GM23338 (cell line): ENCODE results near the gene APOL1. TPM values are rescaled to one million over a fixed set of nuclear protein-coding genes. Genes with fewer than 3 reads are reported as not detected.

Experiments
- ATAC-seq: fragments of 200-7000 bp; cut with Tn5 transposase; 3 replicates; pipeline ENCODE4 v1.9.1; 2020
- DNase-seq: peaks from one replicate; pipeline ENCODE4 v3.0.0-alpha.2; 2015; ENCODE audit warnings: low spot score
- H2AFZ ChIP-seq: fragments of 200-600 bp; sonication (generic); 2 replicates; pipeline ENCODE4 v1.8.0; 2016; ENCODE audit warnings: antibody characterized with exemption, mild to moderate bottlenecking, moderate library complexity
- H3F3A ChIP-seq: fragments of 200-600 bp; sonication (generic); replicated peaks from 2 replicates; pipeline ENCODE4 v1.8.0; 2017; ENCODE audit warnings: antibody characterized with exemption, mixed run types, low read depth
- H3K27ac ChIP-seq: fragments of 200-600 bp; sonication (generic); 2 replicates; pipeline ENCODE4 v1.6.1; 2016; ENCODE audit warnings: low read depth
- H3K27me3 ChIP-seq: fragments of 200-600 bp; sonication (generic); 2 replicates; pipeline ENCODE4 v1.8.0; 2016; ENCODE audit warnings: mild to moderate bottlenecking, mixed run types, moderate library complexity; ENCODE audit not compliant: insufficient read depth
- H3K36me3 ChIP-seq: fragments of 200-600 bp; sonication (generic); 2 replicates; pipeline ENCODE4 v1.8.0; 2016; ENCODE audit warnings: mild to moderate bottlenecking; ENCODE audit not compliant: insufficient read depth
- H3K4me1 ChIP-seq: fragments of 200-600 bp; sonication (generic); 2 replicates; pipeline ENCODE4 v1.8.0; 2016; ENCODE audit warnings: mild to moderate bottlenecking, moderate library complexity; ENCODE audit not compliant: insufficient read depth
- H3K4me2 ChIP-seq: fragments of 200-600 bp; sonication (generic); 2 replicates; pipeline ENCODE4 v1.7.1; 2017; ENCODE audit warnings: mixed run types
- H3K4me3 ChIP-seq: fragments of 200-600 bp; sonication (generic); 2 replicates; pipeline ENCODE4 v1.6.1; 2016; ENCODE audit warnings: mixed run types
- H3K79me2 ChIP-seq: fragments of 200-600 bp; sonication (generic); replicated peaks from 2 replicates; pipeline ENCODE4 v1.8.0; 2017; ENCODE audit warnings: mild to moderate bottlenecking; ENCODE audit not compliant: insufficient read depth
- H3K9me2 ChIP-seq: fragments of 200-600 bp; sonication (generic); 2 replicates; pipeline ENCODE4 v1.8.0; 2017; ENCODE audit not compliant: insufficient read depth
- H4K20me1 ChIP-seq: fragments of 200-600 bp; sonication (generic); replicated peaks from 2 replicates; pipeline ENCODE4 v1.8.0; 2017; ENCODE audit warnings: mild to moderate bottlenecking; ENCODE audit not compliant: insufficient read depth
- H3K27ac Mint-ChIP-seq: 2 replicates; pipeline ENCODE4 v1.8.0; 2020; ENCODE audit warnings: inconsistent platforms, mild to moderate bottlenecking, moderate library complexity, mixed read lengths
- H3K27me3 Mint-ChIP-seq: 3 replicates; pipeline ENCODE4 v1.8.0; 2022; ENCODE audit warnings: low read depth, mild to moderate bottlenecking, moderate library complexity, mixed read lengths, inconsistent platforms; ENCODE audit not compliant: insufficient read depth, poor library complexity
- H3K36me3 Mint-ChIP-seq: 3 replicates; pipeline ENCODE4 v1.8.0; 2021; ENCODE audit warnings: low read depth, mild to moderate bottlenecking, inconsistent platforms, moderate library complexity, mixed read lengths
- H3K4me1 Mint-ChIP-seq: 3 replicates; pipeline ENCODE4 v1.8.0; 2020; ENCODE audit warnings: mild to moderate bottlenecking, inconsistent platforms, mixed read lengths
- H3K4me3 Mint-ChIP-seq: 3 replicates; pipeline ENCODE4 v1.8.0; 2021; ENCODE audit warnings: moderate library complexity, mild to moderate bottlenecking, inconsistent platforms, mixed read lengths
- H3K9me3 Mint-ChIP-seq: 3 replicates; pipeline ENCODE4 v1.8.0; 2020; ENCODE audit warnings: moderate library complexity, mild to moderate bottlenecking, inconsistent platforms, mixed read lengths
- CREB1 ChIP-seq: fragments of 250-450 bp; sonication (Bioruptor Pico); IDR thresholded peaks from 2 replicates; pipeline ENCODE4 v1.5.0; 2020; ENCODE audit warnings: low read depth, mild to moderate bottlenecking, moderate library complexity
- EZH2phosphoT487 ChIP-seq: fragments of 200-600 bp; sonication (generic); IDR thresholded peaks from one replicate; pipeline ENCODE4 v1.8.1; 2018; ENCODE audit warnings: antibody characterized with exemption; ENCODE audit not compliant: unreplicated experiment
- JUNB ChIP-seq: IDR thresholded peaks from one replicate; pipeline ENCODE4 v1.6.1; 2016; ENCODE audit warnings: antibody characterized with exemption; ENCODE audit not compliant: unreplicated experiment
- NANOG ChIP-seq: IDR thresholded peaks from 2 replicates; pipeline ENCODE4 v1.6.1; 2016; ENCODE audit warnings: antibody characterized with exemption, borderline replicate concordance
- POLR2AphosphoS5 ChIP-seq: IDR thresholded peaks from 2 replicates; pipeline ENCODE4 v1.6.1; 2016; ENCODE audit warnings: antibody characterized with exemption, low read depth
- STAT1 ChIP-seq: IDR thresholded peaks from one replicate; pipeline ENCODE4 v1.6.1; 2016; ENCODE audit warnings: antibody characterized with exemption; ENCODE audit not compliant: unreplicated experiment
- ZNF331 ChIP-seq: fragments of 250-450 bp; sonication (Bioruptor Pico); IDR thresholded peaks from 2 replicates; pipeline ENCODE4 v1.5.0; 2020; ENCODE audit warnings: low read depth, mild to moderate bottlenecking, moderate library complexity
- polyA plus RNA-seq: library from polyadenylated mRNA; unstranded; fragments of >200 nt; fragmentation: Nextera tagmentation; extraction: Ambion mirVana; gene quantifications from 2 replicates; pipeline ENCODE4 v1.2.1, GENCODE V29; 2016
- total RNA-seq: library from RNA; depleted of rRNA; stranded (reverse); fragments of >200 nt; shearing (Covaris generic); gene quantifications from 2 replicates; pipeline ENCODE4 v1.2.3, GENCODE V29; 2014
- TF ChIP-seq, protein P1 (sequence below), 2 experiments: fragments of 200-600 bp in 1 of 2; sonication (generic) in 1 of 2; conservative IDR thresholded peaks; 2 replicates each; pipeline versions ENCODE4 v1.5.1 to v1.6.1; 2016 to 2017; ENCODE audit warnings: antibody characterized with exemption in 2 of 2, low read depth in 2 of 2, mild to moderate bottlenecking in 2 of 2, moderate library complexity in 1 of 2
- TF ChIP-seq, protein P2 (sequence below): IDR thresholded peaks from 2 replicates; pipeline ENCODE4 v1.6.1; 2016; ENCODE audit warnings: antibody characterized with exemption
- TF ChIP-seq, protein P3 (sequence below): fragments of 250-450 bp; sonication (Bioruptor Pico); IDR thresholded peaks from 2 replicates; pipeline ENCODE4 v1.5.0; 2020; ENCODE audit warnings: mild to moderate bottlenecking, moderate library complexity
- TF ChIP-seq, protein P4 (sequence below): IDR thresholded peaks from one replicate; pipeline ENCODE4 v1.6.1; 2018; ENCODE audit warnings: antibody characterized with exemption; ENCODE audit not compliant: unreplicated experiment

APOL1 gene
- total and polyA plus RNA-seq, 2 experiments from 2014 or later, result 0.11 TPM; not detected in 1

DNA sequence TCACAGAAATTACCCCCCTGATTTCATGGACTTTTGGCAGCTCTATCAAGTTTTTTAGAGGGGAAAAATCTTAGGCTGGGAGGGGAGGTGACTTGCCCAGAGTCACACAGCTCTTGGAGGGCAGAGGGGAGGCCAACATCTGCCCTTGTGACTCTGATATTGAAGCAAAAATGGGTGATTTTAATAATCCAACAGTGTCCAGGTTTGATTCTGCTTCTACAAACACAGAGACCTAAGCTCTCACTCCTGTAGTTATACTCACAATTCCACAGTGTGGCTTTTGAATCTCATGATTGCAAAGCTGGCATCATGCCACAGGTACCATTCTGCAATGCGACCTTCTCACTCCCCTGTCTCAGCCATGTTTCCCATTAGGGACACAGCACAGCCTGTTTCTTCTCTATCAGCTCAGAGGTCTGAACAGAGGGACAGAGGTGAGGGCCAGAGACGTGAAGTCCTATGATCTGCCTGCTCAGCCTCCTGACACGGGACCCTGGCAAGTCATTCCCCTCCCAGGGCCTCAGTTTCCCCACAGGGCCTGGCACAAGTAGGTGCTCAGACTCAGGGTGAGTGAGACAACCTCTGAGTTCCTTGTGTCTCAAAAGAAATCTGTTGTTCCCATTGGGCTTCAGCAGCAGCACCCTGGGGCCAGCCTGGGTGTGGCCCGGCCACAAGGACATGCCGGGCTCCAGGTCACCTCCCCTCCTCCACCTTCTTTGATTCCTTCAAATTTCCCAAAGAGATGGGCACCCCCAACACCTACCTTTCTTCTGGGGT, 14.4 kb upstream of the APOL1 start:
- peaks cover 8% of the 10 kb centered on the region for H3K4me1 ChIP-seq
- no peaks in the 10 kb centered on the region for H3K27me3 ChIP-seq
- 0 out of 2 replicates have a peak overlapping the region, but pooled peaks have one; percentile 32 for H3K27ac ChIP-seq
- Mint-ChIP-seq H3K27ac (peak overlapping the region; percentile 99), H3K4me3 (peak overlapping the region; percentile 90), H3K27me3 (peaks cover 11% of the 10 kb centered on the region), H3K9me3 (peaks cover 4% of the 10 kb centered on the region), H3K4me1 (peaks cover 22% of the 10 kb centered on the region), H3K36me3 (peaks cover 16% of the 10 kb centered on the region)
- TF ChIP-seq CREB1 (CRISPR knock-in tag) (no peak), POLR2AphosphoS5 (no peak), ZNF331 (CRISPR knock-in tag) (no peak), JUNB (no peak), NANOG (no peak), STAT1 (no peak), EZH2phosphoT487 (no peak)
- TF ChIP-seq, protein P1, sequence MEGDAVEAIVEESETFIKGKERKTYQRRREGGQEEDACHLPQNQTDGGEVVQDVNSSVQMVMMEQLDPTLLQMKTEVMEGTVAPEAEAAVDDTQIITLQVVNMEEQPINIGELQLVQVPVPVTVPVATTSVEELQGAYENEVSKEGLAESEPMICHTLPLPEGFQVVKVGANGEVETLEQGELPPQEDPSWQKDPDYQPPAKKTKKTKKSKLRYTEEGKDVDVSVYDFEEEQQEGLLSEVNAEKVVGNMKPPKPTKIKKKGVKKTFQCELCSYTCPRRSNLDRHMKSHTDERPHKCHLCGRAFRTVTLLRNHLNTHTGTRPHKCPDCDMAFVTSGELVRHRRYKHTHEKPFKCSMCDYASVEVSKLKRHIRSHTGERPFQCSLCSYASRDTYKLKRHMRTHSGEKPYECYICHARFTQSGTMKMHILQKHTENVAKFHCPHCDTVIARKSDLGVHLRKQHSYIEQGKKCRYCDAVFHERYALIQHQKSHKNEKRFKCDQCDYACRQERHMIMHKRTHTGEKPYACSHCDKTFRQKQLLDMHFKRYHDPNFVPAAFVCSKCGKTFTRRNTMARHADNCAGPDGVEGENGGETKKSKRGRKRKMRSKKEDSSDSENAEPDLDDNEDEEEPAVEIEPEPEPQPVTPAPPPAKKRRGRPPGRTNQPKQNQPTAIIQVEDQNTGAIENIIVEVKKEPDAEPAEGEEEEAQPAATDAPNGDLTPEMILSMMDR (conservative IDR thresholded peaks at IDR 0.05; ENCODE audit: low read depth in 2 of 2), result no peak
- TF ChIP-seq, protein P2, sequence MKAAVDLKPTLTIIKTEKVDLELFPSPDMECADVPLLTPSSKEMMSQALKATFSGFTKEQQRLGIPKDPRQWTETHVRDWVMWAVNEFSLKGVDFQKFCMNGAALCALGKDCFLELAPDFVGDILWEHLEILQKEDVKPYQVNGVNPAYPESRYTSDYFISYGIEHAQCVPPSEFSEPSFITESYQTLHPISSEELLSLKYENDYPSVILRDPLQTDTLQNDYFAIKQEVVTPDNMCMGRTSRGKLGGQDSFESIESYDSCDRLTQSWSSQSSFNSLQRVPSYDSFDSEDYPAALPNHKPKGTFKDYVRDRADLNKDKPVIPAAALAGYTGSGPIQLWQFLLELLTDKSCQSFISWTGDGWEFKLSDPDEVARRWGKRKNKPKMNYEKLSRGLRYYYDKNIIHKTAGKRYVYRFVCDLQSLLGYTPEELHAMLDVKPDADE, result no peak
- TF ChIP-seq, protein P3, sequence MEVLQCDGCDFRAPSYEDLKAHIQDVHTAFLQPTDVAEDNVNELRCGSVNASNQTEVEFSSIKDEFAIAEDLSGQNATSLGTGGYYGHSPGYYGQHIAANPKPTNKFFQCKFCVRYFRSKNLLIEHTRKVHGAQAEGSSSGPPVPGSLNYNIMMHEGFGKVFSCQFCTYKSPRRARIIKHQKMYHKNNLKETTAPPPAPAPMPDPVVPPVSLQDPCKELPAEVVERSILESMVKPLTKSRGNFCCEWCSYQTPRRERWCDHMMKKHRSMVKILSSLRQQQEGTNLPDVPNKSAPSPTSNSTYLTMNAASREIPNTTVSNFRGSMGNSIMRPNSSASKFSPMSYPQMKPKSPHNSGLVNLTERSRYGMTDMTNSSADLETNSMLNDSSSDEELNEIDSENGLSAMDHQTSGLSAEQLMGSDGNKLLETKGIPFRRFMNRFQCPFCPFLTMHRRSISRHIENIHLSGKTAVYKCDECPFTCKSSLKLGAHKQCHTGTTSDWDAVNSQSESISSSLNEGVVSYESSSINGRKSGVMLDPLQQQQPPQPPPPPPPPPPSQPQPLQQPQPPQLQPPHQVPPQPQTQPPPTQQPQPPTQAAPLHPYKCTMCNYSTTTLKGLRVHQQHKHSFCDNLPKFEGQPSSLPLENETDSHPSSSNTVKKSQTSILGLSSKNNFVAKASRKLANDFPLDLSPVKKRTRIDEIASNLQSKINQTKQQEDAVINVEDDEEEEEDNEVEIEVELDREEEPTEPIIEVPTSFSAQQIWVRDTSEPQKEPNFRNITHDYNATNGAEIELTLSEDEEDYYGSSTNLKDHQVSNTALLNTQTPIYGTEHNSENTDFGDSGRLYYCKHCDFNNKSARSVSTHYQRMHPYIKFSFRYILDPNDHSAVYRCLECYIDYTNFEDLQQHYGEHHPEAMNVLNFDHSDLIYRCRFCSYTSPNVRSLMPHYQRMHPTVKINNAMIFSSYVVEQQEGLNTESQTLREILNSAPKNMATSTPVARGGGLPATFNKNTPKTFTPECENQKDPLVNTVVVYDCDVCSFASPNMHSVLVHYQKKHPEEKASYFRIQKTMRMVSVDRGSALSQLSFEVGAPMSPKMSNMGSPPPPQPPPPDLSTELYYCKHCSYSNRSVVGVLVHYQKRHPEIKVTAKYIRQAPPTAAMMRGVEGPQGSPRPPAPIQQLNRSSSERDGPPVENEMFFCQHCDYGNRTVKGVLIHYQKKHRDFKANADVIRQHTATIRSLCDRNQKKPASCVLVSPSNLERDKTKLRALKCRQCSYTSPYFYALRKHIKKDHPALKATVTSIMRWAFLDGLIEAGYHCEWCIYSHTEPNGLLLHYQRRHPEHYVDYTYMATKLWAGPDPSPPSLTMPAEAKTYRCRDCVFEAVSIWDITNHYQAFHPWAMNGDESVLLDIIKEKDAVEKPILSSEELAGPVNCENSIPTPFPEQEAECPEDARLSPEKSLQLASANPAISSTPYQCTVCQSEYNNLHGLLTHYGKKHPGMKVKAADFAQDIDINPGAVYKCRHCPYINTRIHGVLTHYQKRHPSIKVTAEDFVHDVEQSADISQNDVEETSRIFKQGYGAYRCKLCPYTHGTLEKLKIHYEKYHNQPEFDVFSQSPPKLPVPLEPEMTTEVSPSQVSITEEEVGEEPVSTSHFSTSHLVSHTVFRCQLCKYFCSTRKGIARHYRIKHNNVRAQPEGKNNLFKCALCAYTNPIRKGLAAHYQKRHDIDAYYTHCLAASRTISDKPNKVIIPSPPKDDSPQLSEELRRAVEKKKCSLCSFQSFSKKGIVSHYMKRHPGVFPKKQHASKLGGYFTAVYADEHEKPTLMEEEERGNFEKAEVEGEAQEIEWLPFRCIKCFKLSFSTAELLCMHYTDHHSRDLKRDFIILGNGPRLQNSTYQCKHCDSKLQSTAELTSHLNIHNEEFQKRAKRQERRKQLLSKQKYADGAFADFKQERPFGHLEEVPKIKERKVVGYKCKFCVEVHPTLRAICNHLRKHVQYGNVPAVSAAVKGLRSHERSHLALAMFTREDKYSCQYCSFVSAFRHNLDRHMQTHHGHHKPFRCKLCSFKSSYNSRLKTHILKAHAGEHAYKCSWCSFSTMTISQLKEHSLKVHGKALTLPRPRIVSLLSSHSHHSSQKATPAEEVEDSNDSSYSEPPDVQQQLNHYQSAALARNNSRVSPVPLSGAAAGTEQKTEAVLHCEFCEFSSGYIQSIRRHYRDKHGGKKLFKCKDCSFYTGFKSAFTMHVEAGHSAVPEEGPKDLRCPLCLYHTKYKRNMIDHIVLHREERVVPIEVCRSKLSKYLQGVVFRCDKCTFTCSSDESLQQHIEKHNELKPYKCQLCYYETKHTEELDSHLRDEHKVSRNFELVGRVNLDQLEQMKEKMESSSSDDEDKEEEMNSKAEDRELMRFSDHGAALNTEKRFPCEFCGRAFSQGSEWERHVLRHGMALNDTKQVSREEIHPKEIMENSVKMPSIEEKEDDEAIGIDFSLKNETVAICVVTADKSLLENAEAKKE (CRISPR knock-in tag), result no peak
- TF ChIP-seq, protein P4, sequence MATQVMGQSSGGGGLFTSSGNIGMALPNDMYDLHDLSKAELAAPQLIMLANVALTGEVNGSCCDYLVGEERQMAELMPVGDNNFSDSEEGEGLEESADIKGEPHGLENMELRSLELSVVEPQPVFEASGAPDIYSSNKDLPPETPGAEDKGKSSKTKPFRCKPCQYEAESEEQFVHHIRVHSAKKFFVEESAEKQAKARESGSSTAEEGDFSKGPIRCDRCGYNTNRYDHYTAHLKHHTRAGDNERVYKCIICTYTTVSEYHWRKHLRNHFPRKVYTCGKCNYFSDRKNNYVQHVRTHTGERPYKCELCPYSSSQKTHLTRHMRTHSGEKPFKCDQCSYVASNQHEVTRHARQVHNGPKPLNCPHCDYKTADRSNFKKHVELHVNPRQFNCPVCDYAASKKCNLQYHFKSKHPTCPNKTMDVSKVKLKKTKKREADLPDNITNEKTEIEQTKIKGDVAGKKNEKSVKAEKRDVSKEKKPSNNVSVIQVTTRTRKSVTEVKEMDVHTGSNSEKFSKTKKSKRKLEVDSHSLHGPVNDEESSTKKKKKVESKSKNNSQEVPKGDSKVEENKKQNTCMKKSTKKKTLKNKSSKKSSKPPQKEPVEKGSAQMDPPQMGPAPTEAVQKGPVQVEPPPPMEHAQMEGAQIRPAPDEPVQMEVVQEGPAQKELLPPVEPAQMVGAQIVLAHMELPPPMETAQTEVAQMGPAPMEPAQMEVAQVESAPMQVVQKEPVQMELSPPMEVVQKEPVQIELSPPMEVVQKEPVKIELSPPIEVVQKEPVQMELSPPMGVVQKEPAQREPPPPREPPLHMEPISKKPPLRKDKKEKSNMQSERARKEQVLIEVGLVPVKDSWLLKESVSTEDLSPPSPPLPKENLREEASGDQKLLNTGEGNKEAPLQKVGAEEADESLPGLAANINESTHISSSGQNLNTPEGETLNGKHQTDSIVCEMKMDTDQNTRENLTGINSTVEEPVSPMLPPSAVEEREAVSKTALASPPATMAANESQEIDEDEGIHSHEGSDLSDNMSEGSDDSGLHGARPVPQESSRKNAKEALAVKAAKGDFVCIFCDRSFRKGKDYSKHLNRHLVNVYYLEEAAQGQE, result no peak
- peak overlapping the region; percentile 81 for H3K4me2 ChIP-seq
- no peaks in the 10 kb centered on the region for H3F3A ChIP-seq
- no peak for ATAC-seq
- no peak overlapping the region for H2AFZ ChIP-seq
- H3K4me3 ChIP-seq, result peak overlapping the region; percentile 55
- no peaks in the 10 kb centered on the region; the same call in 1 of the 2 replicates for H3K79me2 ChIP-seq
- H4K20me1 ChIP-seq, result no peaks in the 10 kb centered on the region
- DNase-seq, result no peak
- no peaks in the 10 kb centered on the region; the same call in 1 of the 2 replicates for H3K36me3 ChIP-seq
- no peaks in the 10 kb centered on the region for H3K9me2 ChIP-seq
